H9 (cell line): ENCODE measurements around the gene NDUFC2. TPM values are rescaled to one million over a fixed set of nuclear protein-coding genes. Genes with fewer than 3 reads are reported as not detected.

ENCODE experiments used
- DNase-seq: peaks from one replicate; pipeline ENCODE4 v3.0.0-alpha.2; 2017
- H2AFZ ChIP-seq: one replicate; pipeline ENCODE4 v1.6.1; 2013; ENCODE audit warnings: mild to moderate bottlenecking, low read length, control low read depth, moderate library complexity
- H2AK5ac ChIP-seq: 2 replicates; pipeline ENCODE4 v1.6.1; 2013; ENCODE audit warnings: low read length, control low read depth, mixed read lengths; ENCODE audit not compliant: insufficient read length
- H2BK120ac ChIP-seq: one replicate; pipeline ENCODE4 v1.6.1; 2013; ENCODE audit warnings: low read depth, mild to moderate bottlenecking, low read length, control low read depth, inconsistent platforms; ENCODE audit not compliant: poor library complexity, severe bottlenecking
- H2BK12ac ChIP-seq: 2 replicates; pipeline ENCODE4 v1.6.1; 2013; ENCODE audit warnings: low read length, control low read depth, mixed read lengths, low read depth; ENCODE audit not compliant: insufficient read length
- H2BK15ac ChIP-seq: 2 replicates; pipeline ENCODE4 v1.6.1; 2013; ENCODE audit warnings: low read depth, low read length, control low read depth
- H2BK20ac ChIP-seq: one replicate; pipeline ENCODE4 v1.6.1; 2013; ENCODE audit warnings: low read depth, mild to moderate bottlenecking, low read length, control low read depth, inconsistent platforms; ENCODE audit not compliant: poor library complexity, severe bottlenecking
- H2BK5ac ChIP-seq: 2 replicates; pipeline ENCODE4 v1.6.1; 2013; ENCODE audit warnings: low read length, control low read depth, mixed read lengths; ENCODE audit not compliant: insufficient read length
- H3K14ac ChIP-seq: 2 replicates; pipeline ENCODE4 v1.6.1; 2013; ENCODE audit warnings: low read length, control low read depth; ENCODE audit not compliant: insufficient read depth
- H3K18ac ChIP-seq: 2 replicates; pipeline ENCODE4 v1.6.1; 2013; ENCODE audit warnings: low read depth, mild to moderate bottlenecking, mixed read lengths, low read length, control low read depth; ENCODE audit not compliant: insufficient read length
- H3K23ac ChIP-seq: 2 replicates; pipeline ENCODE4 v1.6.1; 2013; ENCODE audit warnings: low read length, control low read depth, mixed read lengths, low read depth; ENCODE audit not compliant: insufficient read length
- H3K23me2 ChIP-seq: 2 replicates; pipeline ENCODE4 v1.6.1; 2013; ENCODE audit warnings: low read depth, mild to moderate bottlenecking, mixed read lengths, low read length, control low read depth; ENCODE audit not compliant: insufficient read length, poor library complexity, severe bottlenecking
- H3K27ac ChIP-seq: 2 replicates; pipeline ENCODE4 v1.5.1; 2013; ENCODE audit warnings: low read length, control low read depth, mixed read lengths, low read depth; ENCODE audit not compliant: insufficient read length
- H3K27me3 ChIP-seq: 2 replicates; pipeline ENCODE4 v1.6.1; 2013; ENCODE audit warnings: low read length, control low read depth, inconsistent platforms; ENCODE audit not compliant: insufficient read depth
- H3K4ac ChIP-seq: 2 replicates; pipeline ENCODE4 v1.6.1; 2013; ENCODE audit warnings: low read depth, mild to moderate bottlenecking, control low read depth, inconsistent platforms, low read length, moderate library complexity
- H3K4me1 ChIP-seq: 2 replicates; pipeline ENCODE4 v1.6.1; 2013; ENCODE audit warnings: low read length, control low read depth, inconsistent platforms; ENCODE audit not compliant: insufficient read depth
- H3K4me2 ChIP-seq: 2 replicates; pipeline ENCODE4 v1.6.1; 2013; ENCODE audit warnings: low read length, control low read depth, mixed read lengths; ENCODE audit not compliant: insufficient read length, insufficient read depth
- H3K56ac ChIP-seq: 2 replicates; pipeline ENCODE4 v1.6.1; 2013; ENCODE audit warnings: low read depth, mild to moderate bottlenecking, mixed read lengths, low read length, control low read depth; ENCODE audit not compliant: insufficient read length
- H3K79me1 ChIP-seq: 2 replicates; pipeline ENCODE4 v1.6.1; 2013; ENCODE audit warnings: low read depth, mild to moderate bottlenecking, moderate library complexity, low read length, control low read depth, inconsistent platforms; ENCODE audit not compliant: insufficient read depth, poor library complexity, severe bottlenecking
- H3K79me2 ChIP-seq: 2 replicates; pipeline ENCODE4 v1.6.1; 2013; ENCODE audit warnings: low read length, control low read depth, inconsistent platforms; ENCODE audit not compliant: insufficient read depth
- H3K9ac ChIP-seq: 2 replicates; pipeline ENCODE4 v1.6.1; 2013; ENCODE audit warnings: low read length, control low read depth, mixed read lengths; ENCODE audit not compliant: insufficient read length; ENCODE audit errors: extremely low read depth
- H3K9me3 ChIP-seq: one replicate; pipeline ENCODE4 v1.6.1; 2013; ENCODE audit warnings: low read depth, low read length, inconsistent platforms; ENCODE audit not compliant: control insufficient read depth
- H3T11ph ChIP-seq: one replicate; pipeline ENCODE4 v1.6.1; 2013; ENCODE audit warnings: mild to moderate bottlenecking, low read length, control low read depth, inconsistent platforms
- H4K20me1 ChIP-seq: one replicate; pipeline ENCODE4 v1.6.1; 2013; ENCODE audit not compliant: control insufficient read depth, insufficient read length, insufficient read depth
- H4K5ac ChIP-seq: 2 replicates; pipeline ENCODE4 v1.6.1; 2013; ENCODE audit warnings: low read depth, mild to moderate bottlenecking, mixed read lengths, low read length, control low read depth; ENCODE audit not compliant: insufficient read length
- H4K8ac ChIP-seq: replicated peaks from 2 replicates; pipeline ENCODE4 v1.6.1; 2013; ENCODE audit warnings: low read length, control low read depth, mixed read lengths, low read depth; ENCODE audit not compliant: insufficient read length
- H4K91ac ChIP-seq: 2 replicates; pipeline ENCODE4 v1.6.1; 2013; ENCODE audit warnings: low read depth, mild to moderate bottlenecking, moderate library complexity, mixed read lengths, low read length, control low read depth; ENCODE audit not compliant: insufficient read length
- H3K27ac Mint-ChIP-seq, 3 experiments: 2 replicates in 2 of 3; 3 replicates in 1 of 3; pipeline ENCODE4 v1.8.0; 2020 to 2021; ENCODE audit warnings: mixed read lengths in 3 of 3, mild to moderate bottlenecking in 1 of 3, moderate library complexity in 1 of 3
- H3K27me3 Mint-ChIP-seq: 2 replicates; pipeline ENCODE4 v1.8.0; 2021; ENCODE audit warnings: low read depth, mild to moderate bottlenecking, moderate library complexity, mixed read lengths
- H3K36me3 Mint-ChIP-seq, 3 experiments: 2 replicates in 2 of 3; 3 replicates in 1 of 3; pipeline ENCODE4 v1.8.0; 2020 to 2021; ENCODE audit warnings: low read depth in 3 of 3, mixed read lengths in 3 of 3; ENCODE audit not compliant: insufficient read depth in 1 of 3
- H3K4me1 Mint-ChIP-seq, 2 experiments: 2 replicates each; pipeline ENCODE4 v1.8.0; 2020; ENCODE audit warnings: mixed read lengths in 2 of 2
- H3K4me3 Mint-ChIP-seq, 2 experiments: 2 replicates in 1 of 2; 3 replicates in 1 of 2; pipeline ENCODE4 v1.8.0; 2020 to 2021; ENCODE audit warnings: mild to moderate bottlenecking in 2 of 2, mixed read lengths in 2 of 2, moderate library complexity in 1 of 2
- H3K9me3 Mint-ChIP-seq, 2 experiments: 2 replicates in 1 of 2; 3 replicates in 1 of 2; pipeline ENCODE4 v1.8.0; 2020; ENCODE audit warnings: mild to moderate bottlenecking in 2 of 2, mixed read lengths in 2 of 2, moderate library complexity in 1 of 2
- CTCF ChIP-seq: fragments of 200-600 bp; sonication (generic); conservative IDR thresholded peaks from 3 replicates; pipeline ENCODE4 v1.8.0; 2021; ENCODE audit warnings: antibody characterized with exemption, mild to moderate bottlenecking
- WGBS: extraction: QIAGEN DNeasy Blood & Tissue Kit; methylation state at CpG from one replicate; pipeline ENCODE4 v1.1.7; 2013; ENCODE audit warnings: missing lambda C conversion rate, low lambda C conversion rate, mixed read lengths; ENCODE audit not compliant: insufficient read length; ENCODE audit errors: extremely low coverage; 5-methylcytosine and 5-hydroxymethylcytosine counted together
- total RNA-seq: library from RNA; stranded (reverse); gene quantifications from 2 replicates; pipeline ENCODE4 v1.2.1, GENCODE V29; 2021

NDUFC2 gene
- total RNA-seq, 1 experiment from 2014 or later = 247 TPM

DNA sequence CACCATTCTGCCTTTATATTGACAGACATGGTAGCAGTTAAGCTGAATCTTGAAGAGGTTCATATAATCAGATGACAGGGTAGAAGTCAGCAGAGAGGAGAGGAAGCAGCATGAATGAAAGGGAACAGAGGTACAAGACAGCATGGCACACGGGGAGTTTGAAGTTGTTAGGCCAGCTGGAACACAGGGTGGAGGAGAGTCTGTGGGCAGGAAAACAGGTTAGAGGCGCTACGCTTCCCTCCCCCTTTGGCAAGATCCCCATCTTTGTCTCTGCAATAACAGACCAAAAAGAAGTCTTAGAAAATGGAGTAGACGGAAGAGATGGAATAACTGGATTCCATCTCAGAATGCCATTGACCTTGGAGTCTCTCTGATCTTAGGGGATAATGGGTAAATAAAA, 20.0 kb upstream of the NDUFC2 start:
- Histone ChIP-seq H4K8ac (no peak overlapping the region), H2BK120ac (no peak overlapping the region), H3T11ph (no peak overlapping the region), H3K9ac (no peak overlapping the region), H3K23ac (no peak overlapping the region), H3K23me2 (no peaks in the 10 kb centered on the region), H3K14ac (no peak overlapping the region), H3K4ac (no peak overlapping the region), H3K4me2 (no peak overlapping the region), H4K91ac (no peak overlapping the region), H4K20me1 (no peaks in the 10 kb centered on the region), H2BK20ac (no peak overlapping the region), H3K56ac (no peak overlapping the region), H4K5ac (no peak overlapping the region), H2BK15ac (no peak overlapping the region), H3K27ac (no peak overlapping the region), H2AFZ (no peak overlapping the region), H2BK5ac (no peak overlapping the region), H3K4me1 (no peaks in the 10 kb centered on the region), H3K27me3 (no peaks in the 10 kb centered on the region), H3K18ac (no peak overlapping the region), H3K9me3 (no peaks in the 10 kb centered on the region), H2AK5ac (no peak overlapping the region), H3K79me1 (no peaks in the 10 kb centered on the region), H3K79me2 (no peaks in the 10 kb centered on the region), H2BK12ac (no peak overlapping the region)
- no peak overlapping the region for H3K4me3 Mint-ChIP-seq
- H3K27ac Mint-ChIP-seq = peak overlapping the region in 1 of 3 experiments; percentile 8; a peak in 1 of 7 replicates
- TF ChIP-seq CTCF = no peak
- peaks cover 9 to 59% (median 41%) of the 10 kb centered on the region in 3 experiments; a peak in 6 of 7 replicates for H3K36me3 Mint-ChIP-seq
- WGBS = no CpG with 5 or more reads among the region's 4 CpGs
- no peaks in the 10 kb centered on the region for H3K9me3 Mint-ChIP-seq
- DNase-seq = no peak
- no peaks in the 10 kb centered on the region for H3K27me3 Mint-ChIP-seq
- no peaks in the 10 kb centered on the region for H3K4me1 Mint-ChIP-seq
